C4-2B (cell line): ENCODE data around the gene CNTRL.
"Not testable (repeated sequence)": the region's sequence is repeated elsewhere in the genome, so short reads cannot be mapped to it uniquely, and the experiment has no call there.

Experiments
- H3K27ac ChIP-seq: fragments of 450-650 bp; 2 replicates; pipeline ENCODE4 v1.5.1; 2017
- ZFX ChIP-seq: fragments of 450-650 bp; IDR thresholded peaks from 2 replicates; pipeline ENCODE4 v1.6.1; 2017
- TF ChIP-seq, protein P1 (sequence below): fragments of 450-650 bp; conservative IDR thresholded peaks from 2 replicates; pipeline ENCODE4 v1.5.1; 2017; ENCODE audit warnings: mild to moderate bottlenecking

The CNTRL gene

GRCh38 chr9:121071756-121072421 lies 2.9 kb upstream of the CNTRL start:
- TF ChIP-seq, protein P1, sequence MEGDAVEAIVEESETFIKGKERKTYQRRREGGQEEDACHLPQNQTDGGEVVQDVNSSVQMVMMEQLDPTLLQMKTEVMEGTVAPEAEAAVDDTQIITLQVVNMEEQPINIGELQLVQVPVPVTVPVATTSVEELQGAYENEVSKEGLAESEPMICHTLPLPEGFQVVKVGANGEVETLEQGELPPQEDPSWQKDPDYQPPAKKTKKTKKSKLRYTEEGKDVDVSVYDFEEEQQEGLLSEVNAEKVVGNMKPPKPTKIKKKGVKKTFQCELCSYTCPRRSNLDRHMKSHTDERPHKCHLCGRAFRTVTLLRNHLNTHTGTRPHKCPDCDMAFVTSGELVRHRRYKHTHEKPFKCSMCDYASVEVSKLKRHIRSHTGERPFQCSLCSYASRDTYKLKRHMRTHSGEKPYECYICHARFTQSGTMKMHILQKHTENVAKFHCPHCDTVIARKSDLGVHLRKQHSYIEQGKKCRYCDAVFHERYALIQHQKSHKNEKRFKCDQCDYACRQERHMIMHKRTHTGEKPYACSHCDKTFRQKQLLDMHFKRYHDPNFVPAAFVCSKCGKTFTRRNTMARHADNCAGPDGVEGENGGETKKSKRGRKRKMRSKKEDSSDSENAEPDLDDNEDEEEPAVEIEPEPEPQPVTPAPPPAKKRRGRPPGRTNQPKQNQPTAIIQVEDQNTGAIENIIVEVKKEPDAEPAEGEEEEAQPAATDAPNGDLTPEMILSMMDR, result peak; percentile 77
- no peak for TF ChIP-seq ZFX
- H3K27ac ChIP-seq, result no peak overlapping the region

DNA sequence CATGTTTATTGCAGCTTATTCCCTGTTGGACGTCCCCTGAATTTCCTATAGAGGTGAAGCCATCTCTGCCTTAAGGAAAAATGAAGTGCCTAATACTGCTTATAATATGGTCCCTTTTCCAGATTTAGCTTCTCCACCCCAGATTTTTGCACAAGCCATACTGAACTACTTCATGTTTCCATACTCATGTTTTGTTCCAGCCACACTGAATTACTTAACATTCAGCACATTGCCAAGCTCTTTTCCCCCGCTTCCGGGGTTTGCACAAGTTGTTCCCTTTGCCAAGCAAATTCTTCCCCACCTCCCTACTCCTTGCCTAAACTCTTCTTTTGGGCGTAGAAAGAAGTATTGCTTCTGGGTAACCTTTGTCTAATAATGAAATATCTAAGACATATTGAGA lies 1.7 kb upstream of the CNTRL start:
- no peak for TF ChIP-seq ZFX
- TF ChIP-seq, protein P1, result no peak
- no peak overlapping the region for H3K27ac ChIP-seq

GRCh38 chr9:121075251-121076036 lies 689 bp downstream of the CNTRL start:
- peak overlapping the region; percentile 88 for H3K27ac ChIP-seq
- no peak for TF ChIP-seq ZFX
- TF ChIP-seq, protein P1, result peak; percentile 28; the same call in 1 of the 2 replicates

GRCh38 chr9:121082075-121082474 lies 7.3 kb downstream of the CNTRL start:
- TF ChIP-seq ZFX, result no peak
- TF ChIP-seq, protein P1, result no peak
- no peak overlapping the region for H3K27ac ChIP-seq

GRCh38 chr9:121085661-121086060 lies 10.9 kb downstream of the CNTRL start:
- H3K27ac ChIP-seq, result no peak overlapping the region
- TF ChIP-seq ZFX, result no peak
- TF ChIP-seq, protein P1, result no peak

- H3K27ac ChIP-seq, result no peak overlapping the region
- TF ChIP-seq ZFX, result no peak
- TF ChIP-seq, protein P1, result no peak
Measured at GRCh38 chr9:121088576-121088975, 13.8 kb downstream of the CNTRL start.

DNA sequence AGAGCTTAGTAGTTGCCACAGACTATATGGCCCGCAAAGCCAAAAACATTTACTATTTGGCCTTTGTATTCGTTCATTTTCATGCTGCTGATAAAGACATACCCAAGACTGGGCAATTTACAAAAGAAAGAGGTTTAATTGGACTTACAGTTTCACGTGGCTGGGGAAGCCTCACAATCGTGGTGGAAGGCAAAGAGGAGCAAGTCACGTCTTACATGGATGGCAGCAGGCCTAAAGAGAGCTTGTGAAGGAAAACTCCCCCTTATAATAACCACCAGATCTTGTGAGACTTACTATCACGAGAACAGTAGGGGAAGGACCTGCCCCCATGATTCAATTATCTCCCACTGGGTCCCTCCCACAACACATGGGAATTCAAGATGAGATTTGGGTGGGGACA lies 16.0 kb downstream of the CNTRL start:
- H3K27ac ChIP-seq, result not testable (repeated sequence)
